Measurements from ENCODE around the gene PAXX.
A peak's percentile ranks its signal among the peaks of the same experiment; 100 is the strongest.
"Not testable (repeated sequence)": the region's sequence is repeated elsewhere in the genome, so short reads cannot be mapped to it uniquely, and the experiment has no call there.

Gene PAXX

DNA sequence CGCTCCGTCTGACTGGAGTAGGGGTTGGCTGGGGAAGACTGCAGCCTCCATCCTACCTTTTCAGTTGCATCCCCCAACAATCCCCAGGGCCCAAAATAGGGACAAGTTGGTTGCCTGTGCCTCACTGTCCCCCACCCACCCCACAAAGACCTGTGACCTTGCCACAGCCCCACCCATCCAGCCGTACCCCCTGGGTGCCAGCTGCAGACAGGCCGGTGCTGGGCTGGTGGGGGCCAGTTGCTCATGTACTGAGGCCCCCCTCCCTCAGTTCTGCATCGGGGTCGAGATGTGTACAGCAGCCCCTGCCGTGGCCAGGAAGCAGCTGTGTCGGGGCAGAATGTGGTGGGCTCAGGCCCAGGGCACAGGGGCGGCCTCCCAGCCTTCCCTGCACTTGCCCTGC lies 9.1 kb upstream of the PAXX start:
- no peak for DNase-seq

DNA sequence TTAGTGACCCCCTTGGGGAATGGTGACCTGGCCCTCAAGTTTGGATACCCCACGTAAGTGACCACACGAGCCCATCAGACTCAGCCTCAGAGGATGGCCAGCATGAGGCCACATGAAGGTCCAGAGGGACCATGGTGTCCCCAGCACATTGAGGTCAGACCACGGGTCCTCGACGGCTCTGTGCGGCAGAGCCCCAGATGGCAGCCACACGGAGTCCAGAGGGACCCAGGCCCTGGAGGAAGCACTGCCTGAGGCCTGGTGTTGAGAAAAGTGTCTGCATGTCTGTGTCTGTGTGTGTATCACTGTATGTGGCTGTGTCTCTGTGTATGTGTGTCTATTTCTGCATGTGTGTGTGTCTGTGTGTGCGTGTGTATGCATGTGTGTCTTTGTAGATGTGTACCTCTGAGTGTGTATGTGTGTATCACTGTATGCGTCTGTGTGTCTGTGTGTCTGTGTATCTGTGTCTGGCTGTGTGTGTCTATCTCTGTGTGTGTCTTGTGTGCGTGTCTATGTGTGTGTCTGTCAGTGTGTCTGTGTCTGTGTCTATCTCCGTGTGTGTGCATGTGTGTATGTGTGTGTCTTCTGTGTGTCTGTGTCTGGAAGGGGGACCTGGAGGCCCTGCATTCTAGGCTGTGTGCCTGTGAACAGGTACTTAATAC lies 8.4 kb upstream of the PAXX start:
- DNase-seq: no peak

DNA sequence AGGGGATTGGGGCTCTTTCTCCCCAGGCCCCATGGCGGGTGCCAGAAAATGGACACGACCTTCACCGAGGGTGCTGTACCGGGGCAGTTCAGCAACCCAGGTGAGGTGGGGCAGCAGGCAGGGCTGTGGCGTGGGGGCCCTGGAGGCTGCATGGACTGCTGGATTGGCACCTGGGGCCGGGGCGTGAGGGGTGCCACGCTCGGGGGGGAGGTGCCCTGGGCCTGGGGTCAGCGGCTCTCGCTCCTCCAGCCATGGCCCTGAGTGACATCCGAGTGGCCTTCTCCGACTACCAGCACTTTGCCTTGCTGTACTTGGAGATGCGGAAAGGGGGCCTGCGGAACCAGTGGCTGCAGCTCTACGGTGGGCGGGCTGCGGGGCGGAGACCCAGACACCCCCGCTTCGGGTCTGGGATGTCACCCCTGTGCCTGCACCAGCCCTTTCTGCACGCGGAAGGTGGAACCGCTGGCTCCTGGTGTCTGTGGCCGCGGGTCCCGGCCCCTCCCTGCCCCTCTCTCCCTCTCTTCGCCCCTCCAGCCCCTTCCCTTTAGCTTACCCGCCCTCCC lies 7.7 kb upstream of the PAXX start:
- no peak for DNase-seq

DNA sequence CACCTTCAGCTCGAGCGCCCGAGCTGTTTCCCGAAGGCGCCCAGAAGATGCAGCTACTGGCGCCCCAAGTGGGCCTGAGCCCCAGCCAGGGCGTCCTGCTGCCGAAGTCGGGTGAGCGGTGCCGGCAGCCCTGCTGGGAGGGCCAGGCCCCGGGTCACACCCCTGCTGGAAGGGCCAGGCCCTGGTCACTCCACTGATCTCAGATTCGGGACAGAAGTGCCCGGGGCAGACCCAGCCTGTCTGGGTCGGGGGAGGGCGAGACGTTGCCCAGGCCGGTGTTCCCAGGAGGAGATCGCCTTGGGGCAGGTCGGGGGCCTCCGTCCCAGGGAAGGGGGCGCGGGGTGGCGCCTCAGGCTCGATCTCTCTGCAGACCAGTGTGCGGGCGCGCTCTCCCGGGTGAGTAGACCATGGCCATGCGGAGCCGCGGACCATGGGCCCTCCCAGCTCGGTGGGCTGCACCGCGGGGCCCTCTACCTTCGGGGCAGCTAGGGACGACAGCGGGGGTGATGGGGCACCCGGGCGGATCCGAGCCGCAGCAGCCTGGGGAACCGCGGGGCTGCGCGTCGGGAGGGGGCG lies 7.1 kb upstream of the PAXX start:
- no peak for DNase-seq

DNA sequence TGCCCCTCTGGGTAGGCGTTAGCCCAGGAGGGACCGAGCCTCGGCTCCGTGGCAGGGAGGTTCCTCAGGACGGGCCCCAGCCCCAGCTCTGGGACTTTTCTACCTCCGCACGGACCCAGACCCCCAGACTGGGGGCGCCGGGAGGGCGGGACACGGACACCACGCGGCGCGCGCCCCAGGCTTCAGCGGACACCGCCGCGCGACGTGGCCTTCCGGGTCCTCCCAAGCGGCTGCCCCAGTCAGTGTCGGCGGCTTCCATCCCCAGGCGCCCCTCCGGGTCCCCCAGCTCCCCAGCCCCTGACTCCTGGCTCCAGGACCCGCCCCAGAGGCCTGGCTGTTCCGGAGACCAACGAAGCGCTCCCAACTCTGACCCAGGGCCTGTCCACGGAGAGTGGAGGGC lies 6.4 kb upstream of the PAXX start:
- DNase-seq: no peak

DNA sequence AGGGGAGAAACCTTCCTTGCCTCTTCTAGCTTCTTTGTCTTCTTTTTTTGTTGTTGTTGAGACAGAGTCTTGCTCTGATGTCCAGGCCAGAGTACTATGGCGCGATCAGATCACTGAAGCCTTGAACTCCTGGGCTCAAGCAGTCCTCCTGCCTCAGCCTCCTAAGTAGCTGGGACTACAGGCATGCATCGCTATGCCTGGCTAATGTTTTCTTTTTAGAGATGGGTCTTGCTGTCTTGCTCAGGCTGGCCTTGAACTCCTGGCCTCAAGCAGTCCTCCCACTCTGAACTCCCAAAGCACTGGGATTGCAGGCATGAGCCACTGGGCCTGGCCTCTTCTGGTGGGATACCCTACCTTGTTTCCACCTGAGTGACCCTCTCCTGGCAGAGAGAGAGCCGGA lies 3.4 kb upstream of the PAXX start:
- no peak for DNase-seq

DNA sequence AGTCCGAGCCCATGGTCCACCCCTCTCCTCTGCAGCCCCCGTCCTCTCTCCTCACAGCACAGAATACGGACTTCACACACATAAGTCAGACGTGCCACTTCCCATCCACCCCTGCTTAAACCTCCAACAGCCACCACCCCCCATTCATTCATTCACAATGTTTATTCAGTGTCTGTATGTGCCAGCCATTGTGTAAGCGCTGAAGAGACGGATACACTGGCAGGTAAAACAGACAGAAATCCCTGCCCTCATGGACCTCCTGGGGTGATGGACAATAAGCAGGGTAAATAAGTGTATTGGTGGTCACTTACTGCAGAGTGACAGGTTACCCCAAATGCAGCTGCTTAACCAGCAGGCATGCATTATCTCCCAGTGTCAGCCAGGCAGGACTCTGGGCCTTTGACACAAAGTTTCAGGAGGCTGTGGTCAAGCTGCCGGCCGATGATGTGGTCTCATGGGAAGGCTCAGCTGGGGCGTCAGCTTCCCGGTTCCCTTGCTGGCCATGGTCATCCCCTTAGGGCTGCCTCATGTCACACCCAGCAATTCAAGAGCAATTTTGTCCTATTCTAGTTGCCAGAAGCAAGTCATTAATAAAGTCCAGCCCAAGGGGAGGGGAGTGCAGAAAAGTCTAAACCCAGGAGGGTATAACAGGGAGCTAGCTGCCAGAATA lies 1.8 kb upstream of the PAXX start:
- DNase-seq: no peak

DNA sequence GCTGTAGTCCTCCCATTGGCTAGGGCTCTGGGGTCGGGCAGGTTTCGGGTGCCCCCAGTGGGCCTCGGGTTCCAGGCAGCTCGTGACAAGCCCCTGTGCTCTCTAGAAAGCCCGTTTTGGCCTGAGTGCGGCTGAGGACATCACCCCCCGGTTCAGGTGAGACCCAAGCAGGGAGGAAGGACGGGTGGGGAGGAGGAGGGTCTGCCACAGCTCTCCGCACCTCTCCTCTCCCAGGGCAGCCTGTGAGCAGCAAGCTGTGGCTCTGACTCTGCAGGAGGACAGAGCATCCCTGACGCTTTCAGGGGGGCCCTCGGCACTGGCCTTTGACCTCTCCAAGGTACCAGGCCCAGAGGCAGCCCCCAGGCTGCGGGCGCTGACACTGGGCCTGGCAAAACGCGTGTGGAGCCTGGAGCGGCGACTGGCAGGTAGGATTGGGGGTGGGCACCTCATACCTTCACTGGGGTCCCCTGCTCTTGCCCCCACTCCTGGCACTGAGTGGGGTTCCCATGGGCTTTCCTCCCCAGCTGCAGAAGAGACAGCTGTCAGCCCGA lies 672 bp downstream of the PAXX start:
- DNase-seq: no peak

DNA sequence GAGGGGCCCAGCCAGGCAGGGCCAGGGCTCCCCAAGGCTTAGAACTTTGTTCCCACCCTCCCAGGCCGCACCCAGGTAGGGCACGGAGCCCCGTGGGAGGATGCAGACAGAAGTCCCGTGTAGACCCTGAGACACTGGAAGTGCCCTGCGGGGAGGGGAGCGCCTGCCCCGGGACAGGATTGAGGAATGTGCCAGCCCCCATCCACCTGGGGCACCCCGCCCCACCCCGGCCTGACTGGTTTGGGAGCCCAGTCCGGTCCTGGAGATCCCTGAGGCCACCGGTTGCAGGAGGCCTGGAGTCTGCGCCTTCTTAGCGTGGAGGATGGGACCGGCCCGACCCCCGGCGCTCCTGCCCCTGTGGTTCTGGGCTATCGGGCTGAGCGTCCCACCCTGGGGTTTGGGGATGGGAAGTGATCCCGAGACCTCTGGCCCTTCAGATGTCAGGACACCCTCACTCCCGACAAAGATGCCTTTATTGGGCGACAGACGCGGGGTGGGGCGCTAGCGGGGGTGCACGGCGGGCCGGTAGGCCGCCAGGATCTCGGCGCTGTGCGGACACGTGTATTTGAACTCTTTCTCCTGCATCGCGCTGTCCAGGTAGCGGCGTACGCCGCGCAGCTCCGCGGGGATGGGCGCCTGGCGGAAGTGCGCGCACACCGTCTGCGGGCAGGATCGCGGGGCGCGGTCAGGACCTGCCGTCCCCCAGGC lies 2.1 kb downstream of the PAXX start:
- DNase-seq: no peak

DNA sequence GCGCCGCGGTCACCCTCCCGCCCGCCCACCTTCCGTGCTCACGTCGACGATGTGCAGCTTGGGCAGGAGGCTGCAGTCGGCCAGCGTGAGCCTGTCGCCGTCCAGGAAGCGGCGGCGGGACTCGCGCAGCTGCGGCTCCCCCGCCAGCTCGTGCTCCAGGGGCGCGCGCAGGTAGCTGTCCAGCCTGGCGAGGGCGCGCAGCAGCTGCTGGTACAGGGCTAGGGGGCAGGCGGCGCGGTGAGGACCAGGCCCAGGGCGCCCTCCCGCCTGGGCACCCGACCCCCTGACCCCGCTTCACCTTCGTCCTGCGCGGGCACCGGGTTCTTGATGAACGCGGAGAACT lies 2.6 kb downstream of the PAXX start:
- DNase-seq: no peak

DNA sequence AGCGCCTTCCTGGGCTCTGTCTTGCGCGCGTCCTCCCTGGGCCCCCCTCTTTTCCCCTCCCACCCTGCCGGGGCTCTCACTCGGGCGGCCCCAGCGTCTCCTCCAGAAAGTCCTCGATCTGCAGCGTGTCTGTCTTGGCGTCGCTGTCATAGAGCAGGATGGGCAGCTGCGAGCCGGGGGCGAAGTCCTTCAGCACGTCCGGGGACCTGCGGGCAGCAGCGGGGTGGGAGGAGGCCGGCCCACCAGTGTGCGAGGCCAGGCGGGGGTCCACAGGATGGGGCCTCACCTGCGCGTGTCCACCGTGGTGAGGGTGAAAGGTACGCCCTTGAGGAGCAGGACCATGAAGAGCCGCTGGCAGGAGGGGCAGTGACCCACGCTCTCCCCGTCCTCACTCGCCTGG lies 3.1 kb downstream of the PAXX start:
- DNase-seq: no peak

DNA sequence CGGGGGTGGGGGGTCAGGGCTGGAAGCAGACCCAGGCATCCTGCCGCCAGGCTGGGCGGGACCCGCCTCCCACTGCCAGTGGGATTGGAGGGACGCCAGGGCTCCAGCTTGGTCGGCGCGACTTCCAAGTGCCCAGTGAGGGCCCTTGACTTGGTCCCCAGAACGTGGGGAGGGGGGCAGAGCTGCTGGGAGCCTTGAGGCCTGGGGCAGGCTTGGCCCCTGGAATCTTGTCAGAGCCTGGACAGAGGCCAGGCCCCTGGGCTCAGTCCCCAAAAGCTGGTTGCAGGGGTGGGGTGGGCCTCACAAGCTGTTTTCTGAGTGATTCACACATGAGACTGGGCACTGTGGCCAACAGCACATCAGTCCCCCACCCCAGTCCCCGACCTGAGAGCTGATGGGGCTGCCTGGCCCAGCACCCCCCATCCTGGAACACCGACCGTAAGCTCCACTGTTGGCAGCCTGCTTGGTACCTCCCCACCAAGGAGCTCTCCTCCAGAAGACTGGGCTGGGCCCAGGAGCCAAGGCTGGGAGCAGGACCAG lies 3.6 kb downstream of the PAXX start:
- peak; percentile 18 for DNase-seq

DNA sequence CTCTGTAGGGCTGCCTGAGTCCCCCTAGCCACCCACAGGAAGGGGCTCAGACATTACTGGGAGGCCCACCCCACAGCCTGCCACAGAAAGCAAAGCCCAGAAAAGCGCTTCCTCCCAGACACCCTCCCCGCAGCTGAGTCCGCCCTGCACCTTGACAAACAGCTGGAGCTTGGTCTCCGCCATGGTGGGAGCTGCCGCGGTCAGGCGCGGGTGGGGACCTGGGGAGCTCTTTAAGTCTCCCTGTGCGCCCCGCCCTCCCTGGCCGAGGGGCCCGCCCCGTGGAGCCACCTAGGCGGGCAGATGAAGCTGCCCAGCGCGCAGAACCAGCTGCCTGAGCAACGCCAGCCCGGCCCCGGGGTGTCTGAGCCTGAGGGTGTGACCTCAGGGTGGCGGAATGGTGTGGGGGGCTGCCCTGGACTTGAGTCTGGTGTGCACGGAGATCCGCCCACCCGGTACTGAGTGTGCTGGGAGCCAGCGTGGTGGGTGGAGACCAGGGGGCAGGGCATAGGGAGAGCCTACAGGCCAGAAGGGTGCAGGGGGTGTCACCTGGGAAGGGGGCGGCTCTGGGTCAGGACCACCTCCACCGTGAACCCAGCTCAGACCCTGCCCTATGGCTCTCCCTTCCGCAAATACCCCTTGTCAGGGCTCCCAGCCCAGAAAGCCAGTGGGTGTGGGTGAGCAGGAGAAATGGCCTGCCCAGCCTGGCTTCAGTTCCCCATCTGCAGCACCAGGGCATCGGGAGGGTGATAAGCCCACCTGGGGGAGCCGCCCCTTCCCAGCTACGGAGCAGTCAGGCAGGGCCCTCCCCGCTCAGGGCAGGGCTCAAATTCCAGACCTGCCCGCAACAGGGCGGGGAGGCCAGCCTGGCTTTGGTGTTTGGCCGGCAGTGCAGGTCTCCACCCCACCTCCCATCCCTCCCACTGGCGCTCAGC lies 4.4 kb downstream of the PAXX start, which contains the start of gene CLIC3:
Gene CLIC3, minus strand, starts transcription at position 208 of the 932 bp plus-strand sequence. Its CDS starts 25 bp downstream, at position 183.
- peak; percentile 38 for DNase-seq

DNA sequence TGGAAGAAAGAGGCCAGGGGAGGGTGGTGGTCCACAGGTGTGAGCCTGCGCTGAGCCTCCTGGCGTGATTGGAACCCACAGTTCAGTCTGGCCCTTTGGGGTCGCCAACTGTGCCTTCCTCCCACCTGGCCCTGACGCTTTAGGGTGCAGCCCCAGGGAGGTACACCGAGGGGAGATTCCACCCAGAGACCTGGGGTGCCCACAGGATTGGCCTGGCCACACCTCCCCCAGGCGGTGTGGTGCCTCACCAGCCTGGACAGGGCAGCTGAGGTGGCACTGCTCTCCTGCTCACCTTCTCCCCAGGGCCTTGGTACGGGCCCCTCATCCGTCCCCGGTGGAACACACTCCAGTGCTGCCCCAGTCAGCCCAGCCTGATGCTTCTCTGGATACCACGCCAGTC lies 5.1 kb downstream of the PAXX start:
- no peak for DNase-seq

DNA sequence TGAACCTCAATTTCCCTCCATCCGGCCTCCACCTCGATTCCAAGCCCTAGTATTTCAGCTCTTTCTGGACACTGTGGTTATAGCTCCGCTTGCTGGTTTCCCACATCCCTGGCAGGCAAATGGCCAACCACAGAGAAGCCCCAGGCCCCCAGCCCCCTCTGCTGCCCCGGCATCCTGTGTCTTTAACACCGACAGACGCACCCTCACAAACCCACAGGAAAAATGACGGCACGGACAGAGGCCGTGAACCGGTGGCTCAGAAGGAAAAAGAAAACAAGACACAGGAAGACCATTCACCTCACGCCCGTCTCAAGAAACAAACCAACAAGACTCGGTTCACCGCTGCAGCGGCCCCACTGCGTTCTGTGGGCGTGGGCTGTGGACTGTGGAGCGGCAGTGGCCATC lies 5.6 kb downstream of the PAXX start:
- DNase-seq: no peak

DNA sequence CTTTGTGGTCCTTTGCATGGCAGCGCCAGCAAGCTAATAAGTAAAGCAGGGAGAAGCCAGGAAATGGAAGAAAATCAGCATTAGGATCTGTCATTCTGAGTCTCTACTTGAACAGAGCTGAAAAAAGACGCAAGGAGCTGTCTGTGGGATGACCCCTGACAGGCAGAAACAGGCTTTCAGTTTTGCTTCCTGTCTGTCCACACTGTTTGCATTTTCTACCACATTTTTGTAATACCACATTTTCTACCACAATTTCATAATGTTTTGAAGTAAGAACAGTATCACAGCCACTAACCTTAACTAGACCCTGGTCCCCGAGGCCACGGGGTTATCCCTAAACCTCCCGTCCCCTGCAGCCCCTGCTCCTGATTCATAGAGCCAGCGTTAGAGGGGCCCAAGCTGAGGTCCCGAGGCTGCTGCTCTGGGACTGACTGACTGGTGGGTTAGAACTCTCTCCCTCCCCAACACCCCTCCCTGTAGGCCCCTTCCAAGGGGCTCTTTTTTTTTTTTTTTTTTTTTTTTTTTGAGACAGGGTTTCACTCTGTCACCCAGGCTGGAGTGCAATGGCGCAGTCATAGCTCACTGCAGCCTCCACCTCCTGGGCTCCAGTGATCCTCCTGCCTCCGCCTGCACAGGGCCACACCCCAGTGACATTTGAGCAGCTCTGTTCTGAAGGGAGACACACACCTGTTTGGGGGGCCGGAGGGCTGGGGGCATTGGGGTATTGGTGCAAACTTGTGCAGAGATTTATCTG lies 8.1 kb downstream of the PAXX start:
- no peak for DNase-seq

DNA sequence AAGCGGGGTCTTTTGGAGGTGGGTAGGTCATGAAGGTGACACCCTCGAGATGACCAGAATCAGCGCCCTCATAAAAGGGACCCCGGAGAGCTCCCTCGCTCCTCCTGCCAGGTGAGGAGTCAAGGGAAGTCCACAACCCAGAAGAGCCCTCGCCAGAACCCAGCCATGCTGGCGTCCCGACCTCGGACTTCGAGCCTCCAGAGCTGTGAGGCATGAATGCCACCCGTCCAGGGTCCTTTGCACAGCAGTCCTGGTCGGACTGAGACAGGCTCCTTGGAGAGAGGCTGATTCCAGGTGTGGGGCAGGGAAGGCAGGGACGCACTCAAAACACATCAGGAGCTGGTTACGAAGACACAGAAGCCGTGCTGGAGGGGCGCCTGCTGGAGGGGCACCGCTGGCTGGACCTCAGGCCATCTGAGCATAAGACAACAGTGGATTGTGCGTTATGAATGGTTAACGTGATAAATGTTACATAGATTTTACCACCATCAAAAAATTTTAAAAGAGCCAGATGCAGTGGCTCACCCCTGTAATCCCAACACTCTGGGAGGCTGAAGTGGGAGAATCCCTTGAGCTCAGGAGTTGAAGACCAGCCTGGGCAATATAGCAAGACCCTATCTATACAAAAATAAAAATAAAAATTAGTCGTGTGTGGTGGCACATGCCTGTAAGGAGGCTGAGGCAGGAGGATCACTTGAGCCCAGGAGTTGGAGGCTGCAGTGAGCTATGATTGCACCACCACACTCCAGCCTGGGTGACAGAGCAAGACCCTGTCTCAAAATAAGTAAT lies 9.8 kb downstream of the PAXX start:
- no peak for DNase-seq

DNA sequence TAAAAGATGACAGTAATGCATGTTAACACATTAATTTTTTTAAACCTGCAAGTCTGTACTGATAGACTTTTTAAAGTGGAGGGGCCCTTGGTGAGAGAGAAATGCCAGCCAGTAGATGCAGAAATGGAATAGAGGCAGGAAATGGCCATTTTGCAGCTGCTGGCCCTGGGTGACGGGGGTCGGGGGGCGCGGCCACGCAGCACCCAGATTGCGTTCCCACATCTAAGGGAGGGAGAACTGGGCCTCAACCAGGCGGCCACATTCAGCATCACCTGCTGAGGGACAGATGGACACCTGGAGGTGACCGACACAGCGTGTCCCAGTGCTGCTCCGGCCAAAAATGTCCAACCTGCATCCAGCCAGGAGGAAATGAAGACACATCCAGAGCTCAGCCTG lies 10.4 kb downstream of the PAXX start:
- no peak for DNase-seq

DNA sequence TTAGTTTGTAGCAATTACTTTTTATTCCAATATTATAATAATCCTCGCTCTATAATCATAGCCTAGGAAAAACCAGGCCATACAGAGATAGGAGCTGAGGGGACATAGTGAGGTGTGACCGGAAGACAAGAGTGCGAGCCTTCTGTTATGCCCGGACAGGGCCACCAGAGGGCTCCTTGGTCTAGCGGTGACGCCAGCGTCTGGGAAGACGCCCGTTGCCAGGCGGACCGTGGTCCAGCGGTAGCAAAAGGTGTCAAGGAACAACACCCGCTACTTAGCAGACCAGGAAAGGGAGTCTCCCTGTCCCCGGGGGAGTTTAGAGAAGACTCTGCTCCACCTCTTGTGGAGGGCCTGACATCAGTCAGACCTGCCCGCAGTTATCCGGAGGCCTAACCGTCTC lies 12.1 kb downstream of the PAXX start:
- not testable (repeated sequence) for DNase-seq
